GM18502 (cell line): ENCODE measurements around the gene JCHAIN.
"Not testable (repeated sequence)": the region's sequence is repeated elsewhere in the genome, so short reads cannot be mapped to it uniquely, and the experiment has no call there.

Source experiments
- ATAC-seq: cut with Tn5 transposase; IDR thresholded peaks from one replicate; pipeline ENCODE4 v1.9.1; 2021; ENCODE audit warnings: mild to moderate bottlenecking; ENCODE audit not compliant: unreplicated experiment, poor library complexity

The JCHAIN gene

DNA sequence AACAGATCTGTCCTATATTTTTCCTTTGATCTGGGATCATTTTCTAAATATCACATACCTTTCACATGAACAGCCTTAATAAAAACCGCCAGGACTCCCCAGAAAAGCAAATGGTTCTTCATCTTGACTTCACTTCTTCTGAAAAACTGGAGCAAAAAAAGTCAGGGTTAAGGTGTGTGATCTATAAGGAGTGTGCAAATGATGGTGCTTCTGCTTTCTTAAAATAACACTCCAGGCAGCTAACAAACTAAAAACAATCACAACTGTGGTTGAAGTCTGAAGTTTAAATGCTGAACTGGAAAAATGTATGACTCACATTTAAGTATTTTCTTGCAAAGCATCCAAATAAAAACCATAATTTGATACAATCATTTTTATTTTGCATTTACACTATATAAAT lies at the start of gene JCHAIN:
TSS of gene JCHAIN (minus strand) at position 140 of the 400 bp plus-strand sequence. CDS start at position 122, 18 bp downstream.
- peak; percentile 63 for ATAC-seq

DNA sequence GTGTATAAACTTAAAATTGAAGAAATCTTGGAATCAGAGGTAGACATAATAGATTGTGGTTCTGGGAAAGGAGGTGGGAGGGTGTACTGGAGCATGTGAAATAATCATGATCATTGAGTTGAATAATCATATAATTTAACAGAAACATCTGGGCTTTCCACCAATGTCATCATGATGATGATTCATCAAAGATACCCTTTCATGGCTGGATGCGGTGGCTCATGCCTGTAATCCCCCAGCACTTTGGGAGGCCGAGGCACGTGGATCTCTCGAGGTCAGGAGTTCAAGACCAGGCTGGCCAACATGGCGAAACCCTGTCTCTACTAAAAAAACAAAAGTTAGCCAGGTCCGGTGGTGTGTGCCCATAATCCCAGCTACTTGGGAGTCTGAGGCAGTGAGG lies 48.8 kb upstream of the JCHAIN start:
- ATAC-seq: no peak

DNA sequence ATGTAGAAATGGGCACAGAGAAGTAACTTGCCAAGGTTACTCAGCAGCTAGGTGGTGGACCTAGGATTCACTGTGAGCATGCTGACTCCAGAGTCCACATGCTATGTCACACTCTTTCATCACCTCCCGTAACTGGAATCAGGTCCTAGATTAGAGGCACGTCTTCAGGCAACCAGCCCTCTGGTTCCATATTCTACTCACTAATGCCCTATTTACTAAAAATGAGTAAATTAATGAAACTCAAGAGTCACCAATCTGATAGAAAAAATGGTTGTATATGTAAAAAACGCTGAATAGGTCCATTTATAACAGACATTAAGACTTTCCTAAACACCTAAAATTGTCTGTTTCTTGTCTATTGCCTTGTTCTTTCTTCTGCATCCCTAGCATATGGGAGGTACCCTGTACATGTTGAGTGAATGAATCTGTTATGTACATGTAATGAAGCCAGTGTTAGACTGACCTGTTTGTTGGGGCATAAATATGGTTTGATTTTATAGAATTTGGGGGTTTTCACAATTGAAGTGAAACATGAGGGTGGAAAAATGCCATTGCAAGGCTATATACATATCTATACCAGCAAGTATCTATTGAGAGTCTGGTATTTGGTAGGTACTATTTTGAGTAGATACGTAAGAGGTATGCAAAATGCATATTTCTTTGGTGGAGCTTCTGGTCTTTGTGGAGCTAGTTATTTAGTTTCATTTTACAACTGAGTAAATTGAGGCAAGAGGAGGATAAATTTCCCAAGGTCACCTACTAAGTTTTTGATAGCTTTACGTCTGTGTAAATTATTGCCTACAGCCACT lies 48.0 kb upstream of the JCHAIN start:
- peak; percentile 61 for ATAC-seq

GRCh38 chr4:70713453-70714078 lies 47.3 kb upstream of the JCHAIN start:
- peak; percentile 56 for ATAC-seq

GRCh38 chr4:70712604-70713452 lies 46.5 kb upstream of the JCHAIN start:
- no peak for ATAC-seq

DNA sequence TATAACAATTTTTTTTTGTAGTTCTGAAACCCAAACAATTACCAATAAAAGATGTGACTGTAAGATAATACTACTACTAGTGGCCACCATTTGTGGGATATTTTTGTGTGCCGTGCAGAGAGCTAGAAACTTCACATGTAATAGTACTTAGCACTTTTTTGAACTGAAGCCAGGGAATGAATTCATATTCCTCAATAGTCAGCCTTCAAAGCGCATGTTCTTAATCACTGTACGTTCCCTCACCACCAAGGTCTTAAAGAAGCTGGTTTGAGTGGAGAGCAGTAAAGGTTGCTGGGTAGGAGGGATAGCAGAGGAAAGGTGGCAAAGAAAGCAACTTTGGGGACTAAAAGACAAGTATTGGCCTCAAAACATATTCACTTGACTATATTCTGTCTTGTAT lies 45.8 kb upstream of the JCHAIN start:
- ATAC-seq: no peak

- ATAC-seq: no peak
Measured at GRCh38 chr4:70711599-70711998, 45.3 kb upstream of the JCHAIN start.

- ATAC-seq: no peak
Measured at GRCh38 chr4:70709611-70710205, 43.4 kb upstream of the JCHAIN start.

GRCh38 chr4:70706516-70706915 lies 40.2 kb upstream of the JCHAIN start:
- no peak for ATAC-seq

DNA sequence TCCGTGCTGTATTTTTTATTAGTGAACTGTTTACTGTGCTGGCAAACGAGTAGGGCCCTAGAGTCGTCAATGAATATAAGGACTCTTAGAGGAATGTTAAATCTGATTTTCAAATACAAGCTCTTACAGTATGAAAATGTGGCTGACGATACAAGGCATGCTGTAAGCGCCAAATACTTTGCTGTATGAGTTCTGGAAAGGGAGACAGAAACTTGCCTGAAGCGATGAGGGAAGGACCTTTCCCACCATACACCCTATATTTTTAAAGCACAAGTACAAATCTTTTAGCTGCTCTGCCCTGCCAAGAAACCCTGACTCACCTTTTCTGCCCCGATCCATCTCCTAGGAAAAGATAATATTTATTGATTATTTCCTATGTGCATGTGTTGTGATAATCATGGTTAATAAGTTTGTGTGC lies 39.7 kb upstream of the JCHAIN start:
- ATAC-seq: no peak

DNA sequence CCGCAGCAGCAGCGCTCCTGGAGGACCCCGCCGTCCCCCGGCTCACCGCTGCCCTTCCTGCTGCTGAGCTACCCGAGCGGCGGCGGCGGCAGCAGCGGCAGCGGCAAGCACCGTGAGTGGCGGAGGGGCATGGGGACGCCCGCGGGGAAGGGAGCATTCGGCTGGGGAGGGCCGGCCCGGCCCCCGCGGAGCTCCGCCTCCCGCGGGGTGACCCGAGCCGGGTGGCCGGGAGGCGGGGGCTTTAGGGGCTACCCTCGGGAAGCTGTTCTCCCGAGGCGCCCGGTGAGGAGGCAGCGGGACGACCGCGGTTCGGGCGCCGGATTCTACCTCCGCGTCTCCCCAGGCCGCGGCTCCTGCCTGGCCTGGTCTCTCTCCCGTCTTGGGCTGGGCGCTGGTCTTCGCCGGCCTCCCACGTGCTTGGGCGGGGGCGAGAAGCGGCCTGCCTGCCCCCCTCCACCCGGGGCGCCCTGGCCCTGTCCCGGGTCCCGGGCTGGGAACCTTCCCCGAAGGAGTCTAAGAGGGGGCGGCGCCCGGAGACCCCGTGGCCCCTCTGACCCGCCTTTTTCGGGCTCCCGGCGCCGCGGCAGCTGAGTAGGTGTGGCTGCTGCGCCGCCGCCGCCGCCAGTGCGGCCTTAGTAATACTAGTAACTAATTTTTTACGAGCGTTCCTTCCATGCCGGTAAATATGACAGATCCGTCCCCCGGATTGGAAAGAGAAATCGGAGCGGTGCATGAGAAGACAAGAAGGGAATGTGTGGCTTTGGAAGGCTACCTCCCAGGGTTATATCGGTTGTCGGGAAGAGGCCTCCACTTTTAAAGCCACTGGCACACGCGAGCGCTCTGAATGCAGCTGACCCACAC lies 39.1 kb upstream of the JCHAIN start:
- ATAC-seq: peak; percentile 70

- peak; percentile 39 for ATAC-seq
Measured at GRCh38 chr4:70704931-70705182, 38.5 kb upstream of the JCHAIN start.

DNA sequence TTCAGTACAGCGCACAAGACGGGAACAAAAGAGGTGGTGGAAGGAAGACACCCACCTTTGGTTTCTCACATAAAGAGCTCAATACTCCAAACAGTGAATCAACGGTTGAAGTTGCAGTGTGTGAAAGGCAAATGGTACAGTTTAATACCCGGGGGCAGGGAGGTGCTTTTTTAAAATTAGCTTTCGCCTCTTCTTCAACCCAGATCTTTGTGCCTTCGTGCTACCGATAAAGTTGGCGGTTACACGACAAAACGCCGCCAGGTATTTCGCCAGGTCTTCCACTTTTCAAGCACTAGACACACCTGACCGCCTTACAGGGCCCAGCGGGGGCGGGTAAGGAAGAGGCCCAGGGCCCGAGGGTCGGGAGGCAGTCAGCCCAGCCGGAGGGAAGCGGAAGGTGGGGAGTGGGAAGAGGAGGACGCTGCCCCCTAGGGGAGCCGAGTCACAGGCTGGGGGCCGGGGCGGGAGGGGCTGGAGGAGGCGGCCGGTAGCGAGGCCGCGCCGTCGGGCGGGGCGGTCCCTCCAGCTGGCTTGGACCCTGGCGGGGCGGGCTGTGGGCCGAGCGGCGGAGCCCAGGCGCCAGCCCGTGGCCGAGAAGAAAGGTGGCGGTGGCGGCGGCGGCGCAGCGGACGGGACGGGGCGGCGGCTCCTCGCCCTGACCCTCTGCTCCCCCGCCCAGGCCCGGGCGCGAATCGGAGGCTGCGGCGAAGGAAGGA lies 38.1 kb upstream of the JCHAIN start:
- ATAC-seq: peak; percentile 66

DNA sequence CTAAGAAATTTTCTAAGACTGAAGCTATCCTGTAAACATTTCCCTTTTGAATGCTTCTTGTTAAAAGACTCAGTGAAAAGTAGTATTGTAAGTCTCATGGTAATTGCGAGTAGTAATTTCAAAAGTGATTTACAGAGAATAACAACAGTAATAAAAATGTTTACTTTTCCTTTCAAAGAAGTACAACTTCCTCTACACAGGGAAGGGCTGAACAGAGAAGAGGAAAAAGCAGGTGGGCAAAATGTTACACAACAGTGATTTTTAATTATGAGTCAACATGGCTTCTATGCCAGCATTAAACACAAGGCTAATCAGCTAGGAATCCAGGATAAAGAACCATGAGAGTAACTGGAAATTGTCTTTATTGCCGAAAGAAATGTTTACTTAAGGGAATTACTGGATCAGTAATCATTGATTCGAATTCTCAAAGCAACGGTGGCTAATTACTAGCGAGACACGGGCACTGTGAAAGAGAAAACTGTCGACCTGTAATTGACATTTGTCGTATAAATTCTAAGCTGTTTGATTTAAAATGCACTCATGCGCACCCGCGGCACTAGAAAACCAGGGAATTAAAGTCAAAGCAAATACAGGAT lies 37.4 kb upstream of the JCHAIN start:
- ATAC-seq: no peak

DNA sequence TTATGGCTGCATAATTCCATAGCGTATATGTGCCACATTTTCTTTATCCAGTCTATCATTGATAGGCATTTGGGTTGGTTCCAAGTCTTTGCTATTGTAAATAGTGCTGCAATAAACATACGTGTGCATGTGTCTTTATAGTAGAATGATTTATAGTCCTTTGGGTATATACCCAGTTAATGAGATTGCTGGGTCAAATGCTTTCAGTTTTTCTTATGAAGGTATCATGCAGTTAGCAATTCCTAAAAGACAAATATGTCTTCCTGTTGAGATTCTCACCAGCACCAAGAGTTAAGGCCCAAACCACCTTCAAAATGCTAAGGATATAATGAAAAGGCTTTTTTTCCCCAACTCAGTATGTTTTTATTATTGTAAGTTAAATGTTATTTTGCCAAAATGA lies 36.3 kb upstream of the JCHAIN start:
- not testable (repeated sequence) for ATAC-seq

GRCh38 chr4:70701271-70701670 lies 35.0 kb upstream of the JCHAIN start:
- no peak for ATAC-seq

GRCh38 chr4:70700712-70701111 lies 34.4 kb upstream of the JCHAIN start:
- no peak for ATAC-seq

GRCh38 chr4:70698435-70698834 lies 32.1 kb upstream of the JCHAIN start:
- ATAC-seq: not testable (repeated sequence)

DNA sequence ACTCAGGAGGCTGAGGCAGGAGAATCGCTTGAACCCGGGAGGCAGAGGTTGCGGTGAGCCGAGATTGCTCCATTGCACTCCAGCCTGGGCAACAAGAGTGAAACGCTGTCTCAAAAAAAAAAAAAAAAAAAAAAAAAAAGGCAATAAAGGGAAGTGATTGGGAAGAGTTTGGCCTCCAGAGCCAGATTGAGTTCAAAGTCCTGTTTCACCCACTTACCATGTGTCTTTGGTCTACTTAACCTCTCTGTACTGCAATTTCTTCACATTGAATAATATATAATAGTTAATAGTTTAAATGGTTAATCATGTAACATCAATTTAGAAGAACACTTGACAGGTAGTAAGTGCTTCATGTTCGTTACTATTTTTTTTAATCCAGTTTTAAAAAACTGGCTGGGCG lies 28.3 kb upstream of the JCHAIN start:
- ATAC-seq: not testable (repeated sequence)
